Measurements from ENCODE around the gene STX5. TPM values are rescaled to one million over a fixed set of nuclear protein-coding genes. Genes with fewer than 3 reads are reported as not detected.

STX5 gene
- total and polyA plus RNA-seq, 9 of the 15 experiments (the other 6 are each of a cell fraction or from before 2014, with no cell fraction given) = 2.8 to 28.6 (median 23.7) TPM

GRCh38 chr11:62856333-62856895 is 24.6 kb upstream of the STX5 start (continued):
- TF ChIP-seq, protein P1, sequence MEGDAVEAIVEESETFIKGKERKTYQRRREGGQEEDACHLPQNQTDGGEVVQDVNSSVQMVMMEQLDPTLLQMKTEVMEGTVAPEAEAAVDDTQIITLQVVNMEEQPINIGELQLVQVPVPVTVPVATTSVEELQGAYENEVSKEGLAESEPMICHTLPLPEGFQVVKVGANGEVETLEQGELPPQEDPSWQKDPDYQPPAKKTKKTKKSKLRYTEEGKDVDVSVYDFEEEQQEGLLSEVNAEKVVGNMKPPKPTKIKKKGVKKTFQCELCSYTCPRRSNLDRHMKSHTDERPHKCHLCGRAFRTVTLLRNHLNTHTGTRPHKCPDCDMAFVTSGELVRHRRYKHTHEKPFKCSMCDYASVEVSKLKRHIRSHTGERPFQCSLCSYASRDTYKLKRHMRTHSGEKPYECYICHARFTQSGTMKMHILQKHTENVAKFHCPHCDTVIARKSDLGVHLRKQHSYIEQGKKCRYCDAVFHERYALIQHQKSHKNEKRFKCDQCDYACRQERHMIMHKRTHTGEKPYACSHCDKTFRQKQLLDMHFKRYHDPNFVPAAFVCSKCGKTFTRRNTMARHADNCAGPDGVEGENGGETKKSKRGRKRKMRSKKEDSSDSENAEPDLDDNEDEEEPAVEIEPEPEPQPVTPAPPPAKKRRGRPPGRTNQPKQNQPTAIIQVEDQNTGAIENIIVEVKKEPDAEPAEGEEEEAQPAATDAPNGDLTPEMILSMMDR (IDR thresholded peaks at IDR 0.05 in 2 of 3, conservative IDR thresholded peaks at IDR 0.05 in 1 of 3; ENCODE audit: insufficient read depth in 2 of 3, low read depth in 1 of 3, low read length in 3 of 3) = no peak
- TF ChIP-seq SNRNP70 (optimal IDR thresholded peaks at IDR 0.05; ENCODE audit: low read depth, low read length) (no peak), ZC3H11A (IDR thresholded peaks at IDR 0.05; ENCODE audit: low read depth, low read length) (no peak), ZBTB33 (CRISPR knock-in tag; IDR thresholded peaks at IDR 0.05) (0 out of 2 replicates have a peak, but pooled peaks have one; percentile 28), NCOA1 (IDR thresholded peaks at IDR 0.05; ENCODE audit: low read depth) (no peak), NR4A1 (CRISPR knock-in tag; IDR thresholded peaks at IDR 0.05) (no peak), NR4A1 (tag; IDR thresholded peaks at IDR 0.05) (0 out of 2 replicates have a peak, but pooled peaks have one; percentile 13), HOXB6 (CRISPR knock-in tag; IDR thresholded peaks at IDR 0.05; ENCODE audit: borderline replicate concordance) (no peak), FOXA3 (CRISPR knock-in tag; conservative IDR thresholded peaks at IDR 0.05 in 1 of 2, IDR thresholded peaks at IDR 0.05 in 1 of 2) (0 out of 4 replicates have a peak, but pooled peaks of 1 of the 2 experiments have one; percentile 12), ZBTB49 (CRISPR knock-in tag; IDR thresholded peaks at IDR 0.05; ENCODE audit: borderline replicate concordance) (no peak), ARID2 (IDR thresholded peaks at IDR 0.05) (0 out of 2 replicates have a peak, but pooled peaks have one; percentile 43), ZBTB1 (CRISPR knock-in tag; IDR thresholded peaks at IDR 0.05; ENCODE audit: borderline replicate concordance, low read depth) (0 out of 2 replicates have a peak, but pooled peaks have one; percentile 3), SRSF7 (optimal IDR thresholded peaks at IDR 0.05; ENCODE audit: low read depth, low read length) (no peak), RB1 (IDR thresholded peaks at IDR 0.05; ENCODE audit: low read depth) (no peak), MTF1 (CRISPR knock-in tag; IDR thresholded peaks at IDR 0.05; ENCODE audit: borderline replicate concordance) (no peak), EP300 (IDR thresholded peaks at IDR 0.05; ENCODE audit: low read length) (no peak)
- TF ChIP-seq, protein P2, sequence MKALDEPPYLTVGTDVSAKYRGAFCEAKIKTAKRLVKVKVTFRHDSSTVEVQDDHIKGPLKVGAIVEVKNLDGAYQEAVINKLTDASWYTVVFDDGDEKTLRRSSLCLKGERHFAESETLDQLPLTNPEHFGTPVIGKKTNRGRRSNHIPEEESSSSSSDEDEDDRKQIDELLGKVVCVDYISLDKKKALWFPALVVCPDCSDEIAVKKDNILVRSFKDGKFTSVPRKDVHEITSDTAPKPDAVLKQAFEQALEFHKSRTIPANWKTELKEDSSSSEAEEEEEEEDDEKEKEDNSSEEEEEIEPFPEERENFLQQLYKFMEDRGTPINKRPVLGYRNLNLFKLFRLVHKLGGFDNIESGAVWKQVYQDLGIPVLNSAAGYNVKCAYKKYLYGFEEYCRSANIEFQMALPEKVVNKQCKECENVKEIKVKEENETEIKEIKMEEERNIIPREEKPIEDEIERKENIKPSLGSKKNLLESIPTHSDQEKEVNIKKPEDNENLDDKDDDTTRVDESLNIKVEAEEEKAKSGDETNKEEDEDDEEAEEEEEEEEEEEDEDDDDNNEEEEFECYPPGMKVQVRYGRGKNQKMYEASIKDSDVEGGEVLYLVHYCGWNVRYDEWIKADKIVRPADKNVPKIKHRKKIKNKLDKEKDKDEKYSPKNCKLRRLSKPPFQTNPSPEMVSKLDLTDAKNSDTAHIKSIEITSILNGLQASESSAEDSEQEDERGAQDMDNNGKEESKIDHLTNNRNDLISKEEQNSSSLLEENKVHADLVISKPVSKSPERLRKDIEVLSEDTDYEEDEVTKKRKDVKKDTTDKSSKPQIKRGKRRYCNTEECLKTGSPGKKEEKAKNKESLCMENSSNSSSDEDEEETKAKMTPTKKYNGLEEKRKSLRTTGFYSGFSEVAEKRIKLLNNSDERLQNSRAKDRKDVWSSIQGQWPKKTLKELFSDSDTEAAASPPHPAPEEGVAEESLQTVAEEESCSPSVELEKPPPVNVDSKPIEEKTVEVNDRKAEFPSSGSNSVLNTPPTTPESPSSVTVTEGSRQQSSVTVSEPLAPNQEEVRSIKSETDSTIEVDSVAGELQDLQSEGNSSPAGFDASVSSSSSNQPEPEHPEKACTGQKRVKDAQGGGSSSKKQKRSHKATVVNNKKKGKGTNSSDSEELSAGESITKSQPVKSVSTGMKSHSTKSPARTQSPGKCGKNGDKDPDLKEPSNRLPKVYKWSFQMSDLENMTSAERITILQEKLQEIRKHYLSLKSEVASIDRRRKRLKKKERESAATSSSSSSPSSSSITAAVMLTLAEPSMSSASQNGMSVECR (CRISPR knock-in tag; IDR thresholded peaks at IDR 0.05) = peak; percentile 1; the same call in 1 of the 2 replicates

Measured in K562 (cell line).